A549 treated with ZK216348 at 1 μM for 4 hours (cell line): Measurements from ENCODE around the gene MVP. TPM values are rescaled to one million over a fixed set of nuclear protein-coding genes. Genes with fewer than 3 reads are reported as not detected.

Source experiments
- total RNA-seq: library from RNA; stranded (reverse); fragments of 200-300 nt; extraction: Qiagen RNA extraction; gene quantifications from 5 replicates; pipeline ENCODE4 v1.2.3, GENCODE V29; 2022; ENCODE audit warnings: low read depth

The MVP gene
- total RNA-seq: 99.3 to 146 TPM (median 135 TPM) in 5 replicates

GRCh38 chr16:29820271-29820701 lies at the start of gene MVP:
Gene MVP, plus strand, starts transcription at chr16:29820462. Its CDS starts 10,088 bp downstream, at chr16:29830550.

GRCh38 chr16:29777576-29778350 lies 42.5 kb upstream of the MVP start, which contains the start of gene ZG16:
Gene ZG16, plus strand, starts transcription at chr16:29778256. Its CDS starts 1,011 bp downstream, at chr16:29779267.

GRCh38 chr16:29790183-29790948 lies 29.9 kb upstream of the MVP start, which contains the start of gene KIF22:
Gene KIF22, plus strand, starts transcription at chr16:29790751. Its CDS starts 9 bp downstream, at chr16:29790760.

GRCh38 chr16:29806099-29806579 lies 14.1 kb upstream of the MVP start, which contains the start of gene MAZ:
Gene MAZ, plus strand, starts transcription at chr16:29806529. Its CDS starts 173 bp downstream, at chr16:29806702.

GRCh38 chr16:29811896-29812665 lies 8.2 kb upstream of the MVP start, which contains the start of gene PRRT2:
Gene PRRT2, plus strand, starts transcription at chr16:29812193. Its CDS starts 862 bp downstream, at chr16:29813055.

GRCh38 chr16:29815793-29816693 lies 4.2 kb upstream of the MVP start, which contains the start of gene PAGR1:
Gene PAGR1, plus strand, starts transcription at chr16:29816152. Its CDS starts 374 bp downstream, at chr16:29816526.

GRCh38 chr16:29862884-29863668 lies 42.8 kb downstream of the MVP start, which contains the start of gene CDIPT:
Gene CDIPT, minus strand, starts transcription at chr16:29863226. Its CDS starts 369 bp downstream, at chr16:29862857.

Other genes with a start within 250 kb of the MVP start
- 0.08 TPM in 1 of 5 replicates, not detected in the others for gene SPN, start 157.2 kb upstream of the MVP start, total RNA-seq
- 0.31 to 1.1 TPM (median 0.87 TPM) in 5 replicates for gene QPRT, start 141.3 kb upstream of the MVP start, total RNA-seq
- gene C16orf54, start 74.5 kb upstream of the MVP start, total RNA-seq: not detected in 5 replicates
- gene ZG16, start 42.2 kb upstream of the MVP start, total RNA-seq: not detected in 5 replicates
- 73.9 to 96.4 TPM (median 95.6 TPM) in 5 replicates for gene KIF22, start 29.7 kb upstream of the MVP start, total RNA-seq
- 140 to 181 TPM (median 172 TPM) in 5 replicates for gene MAZ, start 13.9 kb upstream of the MVP start, total RNA-seq
- gene PRRT2, start 8.3 kb upstream of the MVP start, total RNA-seq: 0.27 to 0.52 TPM (median 0.33 TPM) in 5 replicates
- gene PAGR1, start 4.3 kb upstream of the MVP start, total RNA-seq: 35.0 to 50.8 TPM (median 46.6 TPM) in 5 replicates
- gene CDIPT, start 42.8 kb downstream of the MVP start, total RNA-seq: 47.4 to 106 TPM (median 95.8 TPM) in 5 replicates
- gene SEZ6L2, start 79.1 kb downstream of the MVP start, total RNA-seq: 11.0 to 24.3 TPM (median 19.9 TPM) in 5 replicates
- gene ASPHD1, start 80.0 kb downstream of the MVP start, total RNA-seq: 12.4 to 27.0 TPM (median 23.7 TPM) in 5 replicates
- gene KCTD13, start 105.8 kb downstream of the MVP start, total RNA-seq: 9.3 to 20.1 TPM (median 15.0 TPM) in 5 replicates
- gene TMEM219, start 141.6 kb downstream of the MVP start, total RNA-seq: 72.2 to 98.5 TPM (median 97.9 TPM) in 5 replicates
- 16.9 to 36.1 TPM (median 34.3 TPM) in 5 replicates for gene TAOK2, start 153.4 kb downstream of the MVP start, total RNA-seq
- gene HIRIP3, start 175.2 kb downstream of the MVP start, total RNA-seq: 9.6 to 19.0 TPM (median 14.5 TPM) in 5 replicates
- gene INO80E, start 175.8 kb downstream of the MVP start, total RNA-seq: 101 to 119 TPM (median 109 TPM) in 5 replicates
- gene DOC2A, start 190.6 kb downstream of the MVP start, total RNA-seq: 0.88 to 3.5 TPM (median 2.5 TPM) in 5 replicates
- gene C16orf92, start 202.7 kb downstream of the MVP start, total RNA-seq: not detected in 5 replicates
- 0.26 to 0.56 TPM (median 0.36 TPM) in 4 of 5 replicates, not detected in the other for gene TLCD3B, start 210.8 kb downstream of the MVP start, total RNA-seq
- gene ALDOA, start 245.3 kb downstream of the MVP start, total RNA-seq: 1,377 to 1,871 TPM (median 1,822 TPM) in 5 replicates